Mesodermal cell (in vitro differentiated cells): ENCODE results near the gene KRT23.
"Not testable (repeated sequence)": the region's sequence is repeated elsewhere in the genome, so short reads cannot be mapped to it uniquely, and the experiment has no call there.

ENCODE experiments used
- H3K27ac ChIP-seq: 2 replicates; pipeline ENCODE4 v1.7.0; 2013; ENCODE audit warnings: mild to moderate bottlenecking, low read depth, low read length, moderate library complexity; ENCODE audit not compliant: severe bottlenecking
- H3K36me3 ChIP-seq: 2 replicates; pipeline ENCODE4 v1.7.1; 2013; ENCODE audit warnings: mild to moderate bottlenecking, low read length, moderate library complexity; ENCODE audit not compliant: control insufficient read depth, insufficient read depth
- H3K4me1 ChIP-seq: one replicate; pipeline ENCODE4 v1.7.1; 2013; ENCODE audit warnings: mild to moderate bottlenecking, low read length; ENCODE audit not compliant: insufficient read depth, control insufficient read depth, poor library complexity, severe bottlenecking
- H3K4me3 ChIP-seq: 2 replicates; pipeline ENCODE4 v1.7.0; 2013; ENCODE audit warnings: low read length, control low read depth, mild to moderate bottlenecking; ENCODE audit not compliant: insufficient read depth, poor library complexity, severe bottlenecking; ENCODE audit errors: extremely low read depth
- H3K9me3 ChIP-seq: 2 replicates; pipeline ENCODE4 v1.7.1; 2013; ENCODE audit warnings: mild to moderate bottlenecking, low read length, moderate library complexity; ENCODE audit not compliant: control insufficient read depth
- WGBS, 2 experiments: methylation state at CpG; one replicate each; pipeline ENCODE4 v1.1.5; 2013; ENCODE audit warnings: missing lambda C conversion rate in 2 of 2; ENCODE audit not compliant: insufficient coverage in 2 of 2; 5-methylcytosine and 5-hydroxymethylcytosine counted together

The KRT23 gene

GRCh38 chr17:40932608-40933007 lies 4.8 kb downstream of the KRT23 start:
- no CpG with 5 or more reads among the region's 2 CpGs for WGBS, 2 experiments
- Histone ChIP-seq H3K4me1 (peaks cover 4% of the 10 kb centered on the region), H3K4me3 (no peak overlapping the region), H3K36me3 (no peaks in the 10 kb centered on the region), H3K27ac (no peak overlapping the region), H3K9me3 (no peaks in the 10 kb centered on the region)

DNA sequence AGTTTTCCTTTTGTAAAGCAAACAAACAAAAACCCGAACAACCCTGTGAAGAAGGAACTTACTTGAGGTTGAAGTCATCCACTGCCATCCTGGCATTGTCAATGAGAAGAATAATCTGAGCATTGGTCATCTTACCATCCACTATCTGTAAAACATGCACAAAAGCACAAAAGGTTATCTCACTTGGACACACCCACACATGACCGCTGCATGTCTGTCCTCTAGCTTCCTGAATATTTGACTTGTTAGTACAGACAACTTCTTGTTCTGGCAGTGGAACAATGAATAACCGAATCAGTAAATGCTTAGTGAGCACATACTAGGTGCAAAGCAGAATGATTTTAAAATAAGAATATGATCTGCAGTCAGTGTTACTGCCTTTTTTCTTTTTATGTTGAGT lies 6.1 kb downstream of the KRT23 start:
- Histone ChIP-seq H3K27ac (no peak overlapping the region), H3K4me3 (no peak overlapping the region), H3K36me3 (no peaks in the 10 kb centered on the region), H3K9me3 (no peaks in the 10 kb centered on the region), H3K4me1 (no peaks in the 10 kb centered on the region)
- 90 to 100% methylated on average over 2 of the region's 3 CpGs for WGBS, 2 experiments

DNA sequence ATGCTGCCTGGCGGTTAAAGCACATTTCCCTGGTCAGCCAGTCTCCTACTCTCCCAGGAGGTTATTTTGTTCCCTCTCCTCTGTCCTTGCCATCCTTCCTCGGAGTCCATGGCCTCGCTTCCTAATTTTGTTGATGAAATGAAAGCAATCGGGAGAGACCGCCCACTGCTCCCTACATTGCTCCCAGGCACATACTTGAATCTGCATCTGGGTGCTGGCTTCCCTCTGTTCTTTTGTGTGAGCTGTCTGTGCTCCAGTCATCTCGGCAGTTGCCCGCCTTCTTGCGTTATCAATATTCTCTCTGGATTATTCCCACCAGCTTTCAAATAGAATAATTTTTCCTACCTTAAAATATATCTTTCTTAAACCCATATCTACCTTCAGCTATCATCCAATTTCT lies 11.1 kb downstream of the KRT23 start:
- 70 to 73% methylated on average over 7 to 8 of the region's 8 CpGs for WGBS, 2 experiments

DNA sequence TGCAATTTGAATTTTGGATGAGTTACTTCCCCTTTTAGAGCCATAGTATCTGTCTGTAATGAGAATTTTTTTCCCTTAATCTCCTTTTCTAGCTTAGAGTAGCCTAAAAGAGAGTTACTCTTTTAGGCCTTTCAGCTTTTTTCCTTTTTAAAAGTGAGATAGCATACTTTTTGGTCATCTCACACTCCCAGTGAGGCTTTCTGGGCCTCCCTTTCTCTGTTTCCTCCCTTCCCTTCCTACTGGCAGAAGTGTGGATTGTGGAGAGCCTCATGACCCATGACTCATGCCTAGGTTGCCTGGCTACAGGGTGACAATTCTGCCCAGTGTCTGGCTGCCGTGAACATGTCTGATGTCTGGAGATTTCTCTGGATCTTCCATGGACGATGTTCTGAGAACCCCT lies 15.2 kb downstream of the KRT23 start:
- H3K4me1 ChIP-seq, result peaks cover 11% of the 10 kb centered on the region

More for the DNA sequence above, 11.1 kb downstream of the KRT23 start:
- no peaks in the 10 kb centered on the region for H3K36me3 ChIP-seq
- H3K27ac ChIP-seq, result no peak overlapping the region
- no peak overlapping the region for H3K4me3 ChIP-seq
- H3K4me1 ChIP-seq, result peaks cover 11% of the 10 kb centered on the region
- H3K9me3 ChIP-seq, result no peaks in the 10 kb centered on the region

GRCh38 chr17:40921026-40921425 lies 16.4 kb downstream of the KRT23 start:
- peaks cover 11% of the 10 kb centered on the region for H3K4me1 ChIP-seq
- no peaks in the 10 kb centered on the region for H3K36me3 ChIP-seq
- no peak overlapping the region for H3K27ac ChIP-seq
- H3K4me3 ChIP-seq, result no peak overlapping the region
- no peaks in the 10 kb centered on the region for H3K9me3 ChIP-seq
- WGBS, 2 experiments, result 83 to 91% methylated on average over 1 of the region's 2 CpGs

More for the DNA sequence above, 15.2 kb downstream of the KRT23 start:
- H3K4me3 ChIP-seq, result no peak overlapping the region
- 61 to 71% methylated on average over 2 of the region's 2 CpGs for WGBS, 2 experiments
- no peaks in the 10 kb centered on the region for H3K36me3 ChIP-seq
- H3K9me3 ChIP-seq, result no peaks in the 10 kb centered on the region
- H3K27ac ChIP-seq, result peak overlapping the region; percentile 78

DNA sequence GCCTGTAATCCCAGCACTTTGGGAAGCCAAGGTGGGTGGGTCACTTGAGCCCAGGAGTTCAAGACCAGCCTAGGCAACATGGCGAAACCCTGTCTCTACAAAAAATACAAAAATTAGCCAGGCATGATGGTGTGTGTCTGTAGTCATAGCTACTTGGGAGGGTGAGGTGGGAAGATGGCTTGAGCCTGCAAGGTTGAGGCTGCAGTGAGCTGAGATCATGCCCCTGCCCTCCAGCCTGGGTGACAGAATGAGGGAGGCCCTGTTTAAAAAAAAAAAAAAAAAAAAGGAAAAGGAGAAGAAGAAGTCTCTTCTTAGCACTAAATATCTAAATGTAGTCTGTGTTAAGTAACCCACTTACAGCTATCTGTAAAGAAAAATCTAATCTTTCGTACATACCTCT lies 20.3 kb downstream of the KRT23 start:
- H3K27ac ChIP-seq, result not testable (repeated sequence)
- 88% methylated on average over 1 of the region's 2 CpGs; no CpG with 5 or more reads in 1 of the 2 experiments for WGBS, 2 experiments

GRCh38 chr17:40916366-40916765 lies 21.1 kb downstream of the KRT23 start:
- Histone ChIP-seq H3K4me1 (no peaks in the 10 kb centered on the region), H3K4me3 (no peak overlapping the region), H3K36me3 (no peaks in the 10 kb centered on the region), H3K9me3 (no peaks in the 10 kb centered on the region), H3K27ac (no peak overlapping the region)
- no CpG with 5 or more reads among the region's 1 CpG for WGBS, 2 experiments

More for the DNA sequence above, 20.3 kb downstream of the KRT23 start:
- H3K36me3 ChIP-seq, H3K4me1 ChIP-seq, H3K4me3 ChIP-seq, H3K9me3 ChIP-seq: not testable (repeated sequence)

GRCh38 chr17:40915721-40916256 lies 21.7 kb downstream of the KRT23 start:
- peaks cover 1% of the 10 kb centered on the region for H3K4me1 ChIP-seq
- no peaks in the 10 kb centered on the region for H3K36me3 ChIP-seq
- H3K27ac ChIP-seq, result no peak overlapping the region
- H3K4me3 ChIP-seq, result no peak overlapping the region
- 94% methylated on average over 2 of the region's 2 CpGs for WGBS, 2 experiments
- H3K9me3 ChIP-seq, result no peaks in the 10 kb centered on the region

DNA sequence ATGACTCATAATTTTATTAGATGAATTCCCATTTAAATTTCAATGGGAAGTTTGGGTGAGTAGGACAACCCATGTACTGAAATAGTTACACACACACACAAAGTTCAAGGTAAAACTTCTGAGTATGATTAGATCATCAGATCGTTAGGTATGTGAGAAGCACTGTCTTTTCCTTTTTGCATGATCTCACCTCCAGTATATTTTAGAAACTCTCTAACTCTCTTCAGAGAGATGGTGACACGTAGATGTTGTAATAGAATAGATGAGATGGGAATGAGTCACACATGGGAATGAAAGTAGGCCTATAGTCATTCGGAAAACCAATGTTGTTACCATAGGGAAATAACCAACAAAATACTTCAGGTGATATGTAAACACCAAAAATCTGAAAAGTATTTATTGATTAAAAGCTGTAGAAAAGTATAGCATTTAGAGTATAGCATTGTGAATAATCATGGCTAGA lies 22.2 kb downstream of the KRT23 start:
- no peak overlapping the region for H3K4me3 ChIP-seq
- no CpG with 5 or more reads among the region's 3 CpGs for whole genome bisulfite sequencing, 2 experiments
- no peaks in the 10 kb centered on the region for H3K9me3 ChIP-seq
- H3K36me3 ChIP-seq, result no peaks in the 10 kb centered on the region
- peaks cover 4% of the 10 kb centered on the region for H3K4me1 ChIP-seq
- H3K27ac ChIP-seq, result no peak overlapping the region

GRCh38 chr17:40914075-40914855 lies 23.2 kb downstream of the KRT23 start:
- no peak overlapping the region for H3K27ac ChIP-seq
- WGBS, 2 experiments, result 94 to 100% methylated on average over 2 of the region's 3 CpGs

More at GRCh38 chr17:40914075-40914855, 23.2 kb downstream of the KRT23 start:
- Histone ChIP-seq H3K36me3 (no peaks in the 10 kb centered on the region), H3K4me1 (peaks cover 4% of the 10 kb centered on the region), H3K4me3 (no peak overlapping the region), H3K9me3 (no peaks in the 10 kb centered on the region)
